SK-MEL-5 (cell line): ENCODE data around the gene ZMYM5. TPM values are rescaled to one million over a fixed set of nuclear protein-coding genes. Genes with fewer than 3 reads are reported as not detected.
A peak's percentile ranks its signal among the peaks of the same experiment; 100 is the strongest.
"Not testable (repeated sequence)": the region's sequence is repeated elsewhere in the genome, so short reads cannot be mapped to it uniquely, and the experiment has no call there.

ENCODE experiments used
- DNase-seq: peaks from one replicate; pipeline ENCODE4 v3.0.0-alpha.2; 2016; ENCODE audit warnings: low read depth, low spot score
- in situ Hi-C: cut with HindIII; loops from 2 replicates; pipeline ENCODE4 v1.10.0; 2016; ENCODE audit warnings: low sequenced_read_pairs, high pct_unique_total_duplicates, low pct_unique_long_range_greater_than_20kb
- total RNA-seq: library from RNA; depleted of rRNA; stranded (reverse); fragments of >200 nt; shearing (Covaris generic); gene quantifications from 2 replicates; pipeline ENCODE4 v1.2.3, GENCODE V29; 2014; rRNA removed

Gene ZMYM5
- total RNA-seq, 1 experiment from 2014 or later, result 23.0 TPM

DNA sequence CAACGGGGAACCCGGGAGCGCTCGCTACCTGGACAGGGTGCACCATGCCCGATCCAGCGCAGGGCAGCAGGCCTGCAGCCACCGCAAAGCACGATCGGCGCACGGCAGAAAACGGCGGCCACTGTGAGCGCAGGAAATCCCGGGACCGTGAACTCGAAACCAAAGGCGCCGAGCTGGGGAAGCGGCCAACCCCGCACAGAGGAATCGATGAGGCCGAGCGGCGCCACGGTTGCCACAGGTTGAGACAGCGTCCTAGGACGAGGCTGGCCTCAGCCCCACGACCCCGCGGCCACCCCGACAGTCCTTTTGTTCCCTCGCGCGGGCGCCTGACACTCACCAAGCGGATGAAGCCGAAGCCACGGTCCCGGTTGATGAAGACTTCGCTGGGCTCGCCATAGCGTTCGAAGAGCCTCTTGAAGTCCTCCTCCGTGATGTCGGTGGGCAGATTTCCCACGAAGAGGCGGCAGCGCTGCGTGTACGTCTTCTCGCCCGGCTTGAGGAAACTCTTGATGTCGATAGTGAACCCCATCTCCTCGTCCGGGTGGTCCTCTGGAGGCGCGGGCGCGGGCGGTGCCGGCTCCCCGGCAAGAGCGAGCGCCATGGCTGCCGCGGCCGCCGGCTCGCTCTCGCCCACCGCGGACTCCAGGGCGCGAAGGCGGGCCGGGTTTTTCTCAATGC, 81.3 kb downstream of the ZMYM5 start:
- peak; percentile 16 for DNase-seq
- in situ Hi-C loops, result no loop called here

GRCh38 chr13:19781526-19781925, 81.9 kb downstream of the ZMYM5 start:
- no peak for DNase-seq
- in situ Hi-C loops, result no loop called here

DNA sequence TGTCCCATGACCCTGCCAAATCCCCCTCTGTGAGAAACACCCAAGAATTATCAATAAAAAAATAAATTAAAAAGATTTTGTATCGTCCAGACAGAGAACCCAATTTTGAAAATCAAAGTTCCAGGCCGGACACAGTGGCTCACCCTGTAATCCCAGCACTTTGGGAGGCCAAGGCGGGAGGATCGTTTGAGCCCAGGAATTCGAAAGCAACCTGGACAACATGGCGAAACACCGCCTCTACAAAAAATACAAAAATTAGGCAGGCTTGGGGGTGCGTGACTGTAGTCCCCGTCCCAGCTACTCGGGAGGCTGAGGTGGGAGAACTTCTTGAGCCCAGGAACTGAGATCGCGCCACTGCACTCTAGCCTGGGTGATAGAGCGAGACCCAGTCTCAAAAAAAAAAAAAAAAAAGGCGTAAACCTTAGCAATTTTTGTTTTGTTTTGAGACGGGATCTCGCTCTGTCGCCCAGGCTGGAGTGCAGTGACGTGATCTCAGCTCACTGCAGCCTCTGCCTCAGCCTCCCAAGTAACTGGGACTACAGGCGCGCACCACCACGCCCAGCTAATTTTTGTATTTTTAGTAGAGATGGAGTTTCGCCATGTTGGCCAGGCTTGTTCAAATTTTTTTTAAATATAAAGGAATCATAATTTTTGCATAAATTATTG, 82.6 kb downstream of the ZMYM5 start:
- DNase-seq, in situ Hi-C loops: not testable (repeated sequence)

Other genes starting within 250 kb of the ZMYM5 start
- gene MPHOSPH8, start 230.0 kb downstream of the ZMYM5 start, total RNA-seq, result 19.3 and 23.5 TPM in 2 replicates
- 33.8 and 38.4 TPM in 2 replicates for gene PSPC1, start 80.7 kb downstream of the ZMYM5 start, total RNA-seq
- gene ZMYM2, start 95.1 kb upstream of the ZMYM5 start, total RNA-seq, result 84.3 and 84.6 TPM in 2 replicates